ENCODE results near the gene ELOVL6.

DNA sequence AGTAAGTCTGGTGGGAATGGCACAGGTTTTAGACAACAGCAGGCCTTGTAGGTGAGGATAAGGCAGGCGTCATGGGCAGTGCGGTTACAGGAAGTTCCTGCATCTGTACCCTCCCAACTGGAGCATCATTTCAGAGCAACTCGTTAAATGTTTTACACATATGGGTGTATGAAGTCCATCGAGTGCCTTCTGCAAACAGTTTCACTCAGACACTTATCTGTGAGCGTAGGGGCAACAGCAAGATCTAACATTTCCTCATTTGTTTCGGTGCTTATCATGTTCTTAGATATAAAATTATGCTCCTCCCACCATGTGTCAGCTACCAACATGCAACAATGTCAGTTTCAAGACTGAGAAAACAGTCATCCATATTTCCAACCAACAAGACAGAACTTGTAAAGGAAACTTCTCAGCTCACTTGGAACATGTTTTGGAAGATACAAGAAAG is 69.9 kb downstream of the ELOVL6 start:
- TF ChIP-seq, protein P1, sequence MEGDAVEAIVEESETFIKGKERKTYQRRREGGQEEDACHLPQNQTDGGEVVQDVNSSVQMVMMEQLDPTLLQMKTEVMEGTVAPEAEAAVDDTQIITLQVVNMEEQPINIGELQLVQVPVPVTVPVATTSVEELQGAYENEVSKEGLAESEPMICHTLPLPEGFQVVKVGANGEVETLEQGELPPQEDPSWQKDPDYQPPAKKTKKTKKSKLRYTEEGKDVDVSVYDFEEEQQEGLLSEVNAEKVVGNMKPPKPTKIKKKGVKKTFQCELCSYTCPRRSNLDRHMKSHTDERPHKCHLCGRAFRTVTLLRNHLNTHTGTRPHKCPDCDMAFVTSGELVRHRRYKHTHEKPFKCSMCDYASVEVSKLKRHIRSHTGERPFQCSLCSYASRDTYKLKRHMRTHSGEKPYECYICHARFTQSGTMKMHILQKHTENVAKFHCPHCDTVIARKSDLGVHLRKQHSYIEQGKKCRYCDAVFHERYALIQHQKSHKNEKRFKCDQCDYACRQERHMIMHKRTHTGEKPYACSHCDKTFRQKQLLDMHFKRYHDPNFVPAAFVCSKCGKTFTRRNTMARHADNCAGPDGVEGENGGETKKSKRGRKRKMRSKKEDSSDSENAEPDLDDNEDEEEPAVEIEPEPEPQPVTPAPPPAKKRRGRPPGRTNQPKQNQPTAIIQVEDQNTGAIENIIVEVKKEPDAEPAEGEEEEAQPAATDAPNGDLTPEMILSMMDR (IDR thresholded peaks at IDR 0.05; ENCODE audit: low read depth, low read length, missing input control), result no peak
- TF ChIP-seq, protein P2, sequence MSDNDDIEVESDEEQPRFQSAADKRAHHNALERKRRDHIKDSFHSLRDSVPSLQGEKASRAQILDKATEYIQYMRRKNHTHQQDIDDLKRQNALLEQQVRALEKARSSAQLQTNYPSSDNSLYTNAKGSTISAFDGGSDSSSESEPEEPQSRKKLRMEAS (IDR thresholded peaks at IDR 0.05), result no peak
- TF ChIP-seq, protein P3, sequence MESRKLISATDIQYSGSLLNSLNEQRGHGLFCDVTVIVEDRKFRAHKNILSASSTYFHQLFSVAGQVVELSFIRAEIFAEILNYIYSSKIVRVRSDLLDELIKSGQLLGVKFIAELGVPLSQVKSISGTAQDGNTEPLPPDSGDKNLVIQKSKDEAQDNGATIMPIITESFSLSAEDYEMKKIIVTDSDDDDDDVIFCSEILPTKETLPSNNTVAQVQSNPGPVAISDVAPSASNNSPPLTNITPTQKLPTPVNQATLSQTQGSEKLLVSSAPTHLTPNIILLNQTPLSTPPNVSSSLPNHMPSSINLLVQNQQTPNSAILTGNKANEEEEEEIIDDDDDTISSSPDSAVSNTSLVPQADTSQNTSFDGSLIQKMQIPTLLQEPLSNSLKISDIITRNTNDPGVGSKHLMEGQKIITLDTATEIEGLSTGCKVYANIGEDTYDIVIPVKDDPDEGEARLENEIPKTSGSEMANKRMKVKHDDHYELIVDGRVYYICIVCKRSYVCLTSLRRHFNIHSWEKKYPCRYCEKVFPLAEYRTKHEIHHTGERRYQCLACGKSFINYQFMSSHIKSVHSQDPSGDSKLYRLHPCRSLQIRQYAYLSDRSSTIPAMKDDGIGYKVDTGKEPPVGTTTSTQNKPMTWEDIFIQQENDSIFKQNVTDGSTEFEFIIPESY (IDR thresholded peaks at IDR 0.05), result no peak
- TF ChIP-seq GABPA (IDR thresholded peaks at IDR 0.05 in 1 of 2, conservative IDR thresholded peaks at IDR 0.05 in 1 of 2), result no peak
- TF ChIP-seq EGR1 (IDR thresholded peaks at IDR 0.05; ENCODE audit: low read depth in 2 of 2), result no peak
- TF ChIP-seq TAF1 (conservative IDR thresholded peaks at IDR 0.05), result no peak
- TF ChIP-seq, protein P4, sequence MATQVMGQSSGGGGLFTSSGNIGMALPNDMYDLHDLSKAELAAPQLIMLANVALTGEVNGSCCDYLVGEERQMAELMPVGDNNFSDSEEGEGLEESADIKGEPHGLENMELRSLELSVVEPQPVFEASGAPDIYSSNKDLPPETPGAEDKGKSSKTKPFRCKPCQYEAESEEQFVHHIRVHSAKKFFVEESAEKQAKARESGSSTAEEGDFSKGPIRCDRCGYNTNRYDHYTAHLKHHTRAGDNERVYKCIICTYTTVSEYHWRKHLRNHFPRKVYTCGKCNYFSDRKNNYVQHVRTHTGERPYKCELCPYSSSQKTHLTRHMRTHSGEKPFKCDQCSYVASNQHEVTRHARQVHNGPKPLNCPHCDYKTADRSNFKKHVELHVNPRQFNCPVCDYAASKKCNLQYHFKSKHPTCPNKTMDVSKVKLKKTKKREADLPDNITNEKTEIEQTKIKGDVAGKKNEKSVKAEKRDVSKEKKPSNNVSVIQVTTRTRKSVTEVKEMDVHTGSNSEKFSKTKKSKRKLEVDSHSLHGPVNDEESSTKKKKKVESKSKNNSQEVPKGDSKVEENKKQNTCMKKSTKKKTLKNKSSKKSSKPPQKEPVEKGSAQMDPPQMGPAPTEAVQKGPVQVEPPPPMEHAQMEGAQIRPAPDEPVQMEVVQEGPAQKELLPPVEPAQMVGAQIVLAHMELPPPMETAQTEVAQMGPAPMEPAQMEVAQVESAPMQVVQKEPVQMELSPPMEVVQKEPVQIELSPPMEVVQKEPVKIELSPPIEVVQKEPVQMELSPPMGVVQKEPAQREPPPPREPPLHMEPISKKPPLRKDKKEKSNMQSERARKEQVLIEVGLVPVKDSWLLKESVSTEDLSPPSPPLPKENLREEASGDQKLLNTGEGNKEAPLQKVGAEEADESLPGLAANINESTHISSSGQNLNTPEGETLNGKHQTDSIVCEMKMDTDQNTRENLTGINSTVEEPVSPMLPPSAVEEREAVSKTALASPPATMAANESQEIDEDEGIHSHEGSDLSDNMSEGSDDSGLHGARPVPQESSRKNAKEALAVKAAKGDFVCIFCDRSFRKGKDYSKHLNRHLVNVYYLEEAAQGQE (IDR thresholded peaks at IDR 0.05), result no peak
- no peak for TF ChIP-seq YY1 (IDR thresholded peaks at IDR 0.05)
- no peak for TF ChIP-seq JUND (IDR thresholded peaks at IDR 0.05)
- no peak for TF ChIP-seq RXRA (IDR thresholded peaks at IDR 0.05)
